ENCODE results near the gene SH3D19. TPM values are rescaled to one million over a fixed set of nuclear protein-coding genes. Genes with fewer than 3 reads are reported as not detected.

The SH3D19 gene
- total RNA-seq, 1 donor from 2014 or later = 4.9 TPM

DNA sequence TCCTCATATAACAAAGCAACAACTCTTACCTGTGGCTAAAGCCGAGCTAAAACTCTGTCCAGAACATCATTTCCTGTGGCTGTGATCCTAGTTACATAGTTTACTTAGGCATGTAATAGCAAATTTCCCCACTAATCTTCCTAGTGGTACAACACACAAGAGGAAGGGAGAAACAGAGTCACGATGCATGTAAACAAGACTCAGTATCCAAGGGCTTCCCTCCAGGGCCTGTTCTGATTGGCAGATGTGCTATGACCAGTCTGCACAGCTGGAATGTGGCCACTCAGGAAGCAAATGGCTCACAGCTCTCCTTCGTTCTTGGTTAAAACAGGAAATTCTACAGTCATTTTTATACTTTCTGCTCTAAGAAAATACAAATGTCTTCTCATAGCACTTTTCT lies 97.7 kb downstream of the SH3D19 start:
- Mint-ChIP-seq H3K9me3 (ENCODE audit: unreplicated experiment) (no peaks in the 10 kb centered on the region), H3K36me3 (ENCODE audit: unreplicated experiment) (no peaks in the 10 kb centered on the region), H3K4me3 (ENCODE audit: unreplicated experiment) (no peak overlapping the region), H3K4me1 (ENCODE audit: low read depth, unreplicated experiment) (no peaks in the 10 kb centered on the region), H3K27me3 (ENCODE audit: unreplicated experiment) (no peaks in the 10 kb centered on the region), H3K27ac (ENCODE audit: unreplicated experiment) (no peak overlapping the region)
- DNase-seq = no peak
- TF ChIP-seq, protein P1, sequence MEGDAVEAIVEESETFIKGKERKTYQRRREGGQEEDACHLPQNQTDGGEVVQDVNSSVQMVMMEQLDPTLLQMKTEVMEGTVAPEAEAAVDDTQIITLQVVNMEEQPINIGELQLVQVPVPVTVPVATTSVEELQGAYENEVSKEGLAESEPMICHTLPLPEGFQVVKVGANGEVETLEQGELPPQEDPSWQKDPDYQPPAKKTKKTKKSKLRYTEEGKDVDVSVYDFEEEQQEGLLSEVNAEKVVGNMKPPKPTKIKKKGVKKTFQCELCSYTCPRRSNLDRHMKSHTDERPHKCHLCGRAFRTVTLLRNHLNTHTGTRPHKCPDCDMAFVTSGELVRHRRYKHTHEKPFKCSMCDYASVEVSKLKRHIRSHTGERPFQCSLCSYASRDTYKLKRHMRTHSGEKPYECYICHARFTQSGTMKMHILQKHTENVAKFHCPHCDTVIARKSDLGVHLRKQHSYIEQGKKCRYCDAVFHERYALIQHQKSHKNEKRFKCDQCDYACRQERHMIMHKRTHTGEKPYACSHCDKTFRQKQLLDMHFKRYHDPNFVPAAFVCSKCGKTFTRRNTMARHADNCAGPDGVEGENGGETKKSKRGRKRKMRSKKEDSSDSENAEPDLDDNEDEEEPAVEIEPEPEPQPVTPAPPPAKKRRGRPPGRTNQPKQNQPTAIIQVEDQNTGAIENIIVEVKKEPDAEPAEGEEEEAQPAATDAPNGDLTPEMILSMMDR (IDR thresholded peaks at IDR 0.05; ENCODE audit: partially characterized antibody, unreplicated experiment) = no peak

DNA sequence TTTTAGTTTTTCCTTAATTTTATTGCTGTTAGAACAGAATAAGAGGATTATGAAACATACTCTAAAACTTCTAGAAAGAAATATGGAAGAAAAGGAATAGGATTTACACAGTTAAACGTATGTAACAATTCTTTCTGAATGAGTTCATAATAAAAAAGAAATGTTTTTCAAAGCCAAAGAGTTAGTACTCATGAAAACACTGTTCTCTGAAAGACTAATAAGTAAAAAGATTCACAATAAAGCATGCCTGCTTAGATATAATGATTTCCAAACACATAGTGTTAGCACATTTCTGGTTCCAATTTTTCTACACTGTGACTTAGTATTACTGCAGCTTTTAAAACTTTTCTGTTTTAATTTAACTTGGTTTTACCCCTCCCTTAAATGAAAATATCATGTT lies 98.2 kb downstream of the SH3D19 start:
- no peak overlapping the region for H3K27ac Mint-ChIP-seq (ENCODE audit: unreplicated experiment)
- H3K27me3 Mint-ChIP-seq (ENCODE audit: unreplicated experiment) = no peaks in the 10 kb centered on the region
- TF ChIP-seq, protein P1 (IDR thresholded peaks at IDR 0.05; ENCODE audit: partially characterized antibody, unreplicated experiment) = no peak
- H3K4me3 Mint-ChIP-seq (ENCODE audit: unreplicated experiment) = no peak overlapping the region
- no peaks in the 10 kb centered on the region for H3K4me1 Mint-ChIP-seq (ENCODE audit: low read depth, unreplicated experiment)
- H3K9me3 Mint-ChIP-seq (ENCODE audit: unreplicated experiment) = no peaks in the 10 kb centered on the region
- H3K36me3 Mint-ChIP-seq (ENCODE audit: unreplicated experiment) = no peaks in the 10 kb centered on the region
- no peak for DNase-seq

DNA sequence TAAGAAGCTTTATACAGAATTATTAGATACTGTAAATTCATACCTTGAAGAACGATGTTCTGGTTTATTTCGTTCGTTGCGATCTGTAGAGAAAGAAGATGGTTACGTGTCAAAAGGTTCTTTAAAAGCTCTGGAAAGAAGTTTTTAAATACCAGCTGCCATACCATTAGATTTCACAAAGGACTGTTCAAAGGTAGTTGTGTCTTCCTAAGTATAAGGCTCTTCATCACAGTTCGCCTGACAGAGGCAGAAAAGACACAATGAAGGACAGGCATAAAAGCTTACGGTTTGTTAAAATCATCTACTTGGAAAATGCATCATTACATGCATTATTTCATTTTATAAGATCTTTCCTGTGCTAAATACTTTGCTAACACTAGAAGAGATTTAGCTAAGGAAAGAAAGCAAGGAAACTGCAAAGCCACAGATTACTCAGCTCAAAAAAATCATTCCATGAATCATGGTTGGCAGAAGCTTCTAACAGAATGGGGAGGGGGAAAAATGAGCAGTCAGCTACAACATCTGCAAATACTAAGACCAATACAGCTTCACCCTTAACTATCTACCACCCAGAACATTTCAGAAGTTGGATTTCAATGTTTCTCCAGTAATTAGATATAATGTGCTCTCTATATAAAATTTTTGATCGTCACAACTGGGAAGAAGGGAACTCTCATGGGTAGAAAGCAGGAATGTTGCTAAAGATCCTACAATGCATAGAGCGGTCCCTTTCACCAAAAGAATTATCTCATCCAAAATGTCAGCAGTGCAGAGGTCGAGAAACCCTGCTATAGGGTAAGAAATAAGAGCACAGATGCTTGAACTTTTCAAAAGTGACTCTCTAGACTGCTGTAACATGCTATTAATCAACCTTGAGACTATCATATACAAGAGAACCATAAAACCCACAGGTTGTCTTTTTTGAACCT lies 99.1 kb downstream of the SH3D19 start:
- H3K4me3 Mint-ChIP-seq (ENCODE audit: unreplicated experiment) = no peak overlapping the region
- no peaks in the 10 kb centered on the region for H3K9me3 Mint-ChIP-seq (ENCODE audit: unreplicated experiment)
- no peaks in the 10 kb centered on the region for H3K36me3 Mint-ChIP-seq (ENCODE audit: unreplicated experiment)
- H3K4me1 Mint-ChIP-seq (ENCODE audit: low read depth, unreplicated experiment) = no peaks in the 10 kb centered on the region
- no peak overlapping the region for H3K27ac Mint-ChIP-seq (ENCODE audit: unreplicated experiment)
- H3K27me3 Mint-ChIP-seq (ENCODE audit: unreplicated experiment) = no peaks in the 10 kb centered on the region
- TF ChIP-seq, protein P1 (IDR thresholded peaks at IDR 0.05; ENCODE audit: partially characterized antibody, unreplicated experiment) = no peak
- no peak for DNase-seq

DNA sequence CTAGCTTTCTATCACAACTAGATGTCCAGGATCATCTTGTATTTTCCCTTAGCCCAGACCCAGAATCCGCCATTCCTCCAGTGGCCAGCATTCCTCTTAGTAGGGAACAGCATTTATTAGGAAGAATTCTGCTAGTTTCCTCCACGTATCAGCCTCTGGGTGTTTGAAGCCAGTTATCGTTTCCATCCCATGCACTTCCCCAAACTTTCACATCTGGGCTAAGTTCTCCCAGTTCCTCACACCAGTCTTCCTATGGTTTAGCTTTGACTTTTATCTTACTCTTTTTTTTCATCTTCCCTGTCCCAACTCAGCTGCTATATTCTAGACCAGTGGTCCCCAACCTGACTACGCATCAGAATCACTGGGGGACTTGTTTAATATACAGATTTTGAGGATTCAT lies 101.9 kb downstream of the SH3D19 start:
- Mint-ChIP-seq H3K4me1 (ENCODE audit: low read depth, unreplicated experiment) (no peaks in the 10 kb centered on the region), H3K27ac (ENCODE audit: unreplicated experiment) (no peak overlapping the region), H3K9me3 (ENCODE audit: unreplicated experiment) (no peaks in the 10 kb centered on the region), H3K36me3 (ENCODE audit: unreplicated experiment) (no peaks in the 10 kb centered on the region), H3K4me3 (ENCODE audit: unreplicated experiment) (no peak overlapping the region), H3K27me3 (ENCODE audit: unreplicated experiment) (no peaks in the 10 kb centered on the region)
- TF ChIP-seq, protein P1 (IDR thresholded peaks at IDR 0.05; ENCODE audit: partially characterized antibody, unreplicated experiment) = no peak
- DNase-seq = no peak

DNA sequence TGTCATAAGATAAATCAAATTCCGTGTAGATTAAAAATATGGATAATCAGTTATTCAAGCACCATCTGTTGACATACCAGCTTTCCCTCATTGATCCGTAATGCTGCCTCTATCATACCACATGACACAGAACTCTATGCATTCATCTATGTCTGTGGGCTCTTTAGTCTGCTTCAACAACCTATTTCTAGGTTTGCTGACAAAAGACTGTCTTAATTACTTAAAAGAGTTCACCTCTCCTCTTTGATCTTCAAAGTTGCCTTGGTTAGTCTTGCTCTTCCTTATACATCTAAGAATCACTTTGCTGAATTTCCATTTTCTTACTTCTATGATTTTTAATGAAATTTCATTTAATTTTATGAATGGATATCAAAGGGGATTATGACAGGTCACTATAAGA lies 105.5 kb downstream of the SH3D19 start:
- TF ChIP-seq, protein P1 (IDR thresholded peaks at IDR 0.05; ENCODE audit: partially characterized antibody, unreplicated experiment) = no peak
- H3K27ac Mint-ChIP-seq (ENCODE audit: unreplicated experiment) = no peak overlapping the region
- no peaks in the 10 kb centered on the region for H3K4me1 Mint-ChIP-seq (ENCODE audit: low read depth, unreplicated experiment)
- H3K27me3 Mint-ChIP-seq (ENCODE audit: unreplicated experiment) = no peaks in the 10 kb centered on the region
- DNase-seq = no peak
- peaks cover 2% of the 10 kb centered on the region for H3K36me3 Mint-ChIP-seq (ENCODE audit: unreplicated experiment)
- H3K4me3 Mint-ChIP-seq (ENCODE audit: unreplicated experiment) = no peak overlapping the region
- peaks cover 1% of the 10 kb centered on the region for H3K9me3 Mint-ChIP-seq (ENCODE audit: unreplicated experiment)

Data from glutamatergic neuron (in vitro differentiated cells).